Upper lobe of left lung (tissue), 4 donors: ENCODE measurements around the gene DCP1B.

Experiments
- EP300 ChIP-seq, 4 donors: sonication (generic); formaldehyde crosslinking; IDR thresholded peaks; one replicate each; pipeline ENCODE4 v1.5.1; 2017; ENCODE audit warnings: antibody characterized with exemption in 4 of 4, control low read depth in 2 of 4
- POLR2A ChIP-seq, 4 donors: fragments of 450-650 bp; IDR thresholded peaks; one replicate each; pipeline ENCODE4 v1.5.1; 2016 to 2017; ENCODE audit warnings: antibody characterized with exemption in 4 of 4, mild to moderate bottlenecking in 2 of 4
- POLR2AphosphoS5 ChIP-seq, 2 donors: sonication (generic); formaldehyde crosslinking; IDR thresholded peaks; one replicate each; pipeline ENCODE4 v1.5.1; 2017; ENCODE audit warnings: antibody characterized with exemption in 2 of 2
- TF ChIP-seq, protein P1 (sequence below), 6 experiments: fragments of 450-650 bp in 4 of 6; fragments of 200-600 bp in 2 of 6; sonication (generic) in 2 of 6; IDR thresholded peaks; one replicate each; pipeline ENCODE4 v1.5.1; 2016 to 2019; ENCODE audit warnings: antibody characterized with exemption in 6 of 6

DNA sequence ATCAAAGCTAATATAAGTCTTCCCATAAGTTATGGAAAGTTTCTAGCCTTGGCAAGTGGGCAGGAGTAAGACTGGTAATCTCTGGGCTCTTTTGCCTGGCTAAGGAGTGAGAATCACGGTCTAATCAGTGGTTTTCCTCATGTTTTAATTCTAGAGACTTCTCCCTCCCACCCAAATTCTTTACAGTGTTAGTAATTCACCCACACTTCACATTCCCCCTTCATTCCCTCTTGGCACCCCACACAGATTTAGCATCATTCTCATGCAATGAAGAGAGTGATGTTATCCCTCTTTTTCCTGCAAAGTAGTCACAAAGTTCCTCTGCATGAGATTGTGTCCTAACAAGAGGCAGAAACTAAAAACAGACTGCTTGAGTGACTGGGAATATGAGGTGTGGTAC lies 57.2 kb downstream of the DCP1B start:
- no peak for TF ChIP-seq POLR2AphosphoS5 (IDR thresholded peaks at IDR 0.05)
- no peak for TF ChIP-seq EP300 (IDR thresholded peaks at IDR 0.05)
- TF ChIP-seq, protein P1, sequence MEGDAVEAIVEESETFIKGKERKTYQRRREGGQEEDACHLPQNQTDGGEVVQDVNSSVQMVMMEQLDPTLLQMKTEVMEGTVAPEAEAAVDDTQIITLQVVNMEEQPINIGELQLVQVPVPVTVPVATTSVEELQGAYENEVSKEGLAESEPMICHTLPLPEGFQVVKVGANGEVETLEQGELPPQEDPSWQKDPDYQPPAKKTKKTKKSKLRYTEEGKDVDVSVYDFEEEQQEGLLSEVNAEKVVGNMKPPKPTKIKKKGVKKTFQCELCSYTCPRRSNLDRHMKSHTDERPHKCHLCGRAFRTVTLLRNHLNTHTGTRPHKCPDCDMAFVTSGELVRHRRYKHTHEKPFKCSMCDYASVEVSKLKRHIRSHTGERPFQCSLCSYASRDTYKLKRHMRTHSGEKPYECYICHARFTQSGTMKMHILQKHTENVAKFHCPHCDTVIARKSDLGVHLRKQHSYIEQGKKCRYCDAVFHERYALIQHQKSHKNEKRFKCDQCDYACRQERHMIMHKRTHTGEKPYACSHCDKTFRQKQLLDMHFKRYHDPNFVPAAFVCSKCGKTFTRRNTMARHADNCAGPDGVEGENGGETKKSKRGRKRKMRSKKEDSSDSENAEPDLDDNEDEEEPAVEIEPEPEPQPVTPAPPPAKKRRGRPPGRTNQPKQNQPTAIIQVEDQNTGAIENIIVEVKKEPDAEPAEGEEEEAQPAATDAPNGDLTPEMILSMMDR (IDR thresholded peaks at IDR 0.05): no peak
- no peak for TF ChIP-seq POLR2A (IDR thresholded peaks at IDR 0.05)
